ENCODE results near the gene PASD1. TPM values are rescaled to one million over a fixed set of nuclear protein-coding genes. Genes with fewer than 3 reads are reported as not detected.

PASD1 gene
- total RNA-seq, 1 experiment from 2014 or later = not detected

GRCh38 chrX:151698485-151698884 lies 135.0 kb downstream of the PASD1 start:
- CTCF ChIA-PET = interaction anchor here (1.1 kb wide), 1 partner anchor 16 kb away, joined by 3 read pairs; no protein-coding TSS in a partner anchor
- H3K27ac Mint-ChIP-seq (ENCODE audit: low read depth, unreplicated experiment) = no peak overlapping the region
- POLR2A ChIA-PET = no interaction called here
- H3K36me3 Mint-ChIP-seq (ENCODE audit: insufficient read depth, unreplicated experiment) = peaks cover 6% of the 10 kb centered on the region
- no peak for TF ChIP-seq CTCF (IDR thresholded peaks at IDR 0.05; ENCODE audit: unreplicated experiment)
- no TSS peak for BruUV-seq (replicated peaks)
- H3K9me3 Mint-ChIP-seq (ENCODE audit: unreplicated experiment) = no peaks in the 10 kb centered on the region
- DNase-seq (ENCODE audit: unreplicated experiment) = no peak
- H3K27me3 Mint-ChIP-seq (ENCODE audit: insufficient read depth, unreplicated experiment) = no peaks in the 10 kb centered on the region
- H3K4me3 Mint-ChIP-seq (ENCODE audit: unreplicated experiment) = no peak overlapping the region
- intact Hi-C loops (cut with micrococcal nuclease) = no loop called here
- no peaks in the 10 kb centered on the region for H3K4me1 Mint-ChIP-seq (ENCODE audit: insufficient read depth, unreplicated experiment)

GRCh38 chrX:151699746-151700145 lies 136.3 kb downstream of the PASD1 start:
- no peak overlapping the region for H3K27ac Mint-ChIP-seq (ENCODE audit: low read depth, unreplicated experiment)
- BruUV-seq (replicated peaks) = no TSS peak
- intact Hi-C loops (cut with micrococcal nuclease) = no loop called here
- no peak for TF ChIP-seq CTCF (IDR thresholded peaks at IDR 0.05; ENCODE audit: unreplicated experiment)
- no peaks in the 10 kb centered on the region for H3K27me3 Mint-ChIP-seq (ENCODE audit: insufficient read depth, unreplicated experiment)
- peaks cover 6% of the 10 kb centered on the region for H3K36me3 Mint-ChIP-seq (ENCODE audit: insufficient read depth, unreplicated experiment)
- H3K4me3 Mint-ChIP-seq (ENCODE audit: unreplicated experiment) = no peak overlapping the region
- no peak for DNase-seq (ENCODE audit: unreplicated experiment)
- no peaks in the 10 kb centered on the region for H3K4me1 Mint-ChIP-seq (ENCODE audit: insufficient read depth, unreplicated experiment)
- ChIA-PET CTCF (no interaction called here), POLR2A (no interaction called here)
- no peaks in the 10 kb centered on the region for H3K9me3 Mint-ChIP-seq (ENCODE audit: unreplicated experiment)

DNA sequence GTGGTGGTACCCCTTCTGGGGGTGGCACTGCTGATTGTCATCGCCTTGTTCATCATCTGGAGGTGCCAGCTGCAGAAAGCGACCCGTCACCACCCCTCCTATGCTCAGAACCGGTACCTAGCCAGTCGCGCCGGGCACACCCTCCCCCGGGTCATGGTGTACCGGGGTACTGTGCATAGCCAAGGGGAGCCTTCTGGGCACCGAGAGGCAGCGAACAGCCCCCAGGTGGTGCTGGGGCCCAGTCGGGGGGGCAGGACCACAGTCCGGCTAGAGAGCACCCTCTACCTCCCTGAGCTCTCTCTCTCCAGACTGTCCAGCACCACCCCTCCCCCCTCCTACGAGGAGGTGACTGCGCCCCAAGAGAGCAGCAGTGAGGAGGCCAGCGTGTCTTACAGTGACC lies 137.1 kb downstream of the PASD1 start:
- no peak for DNase-seq (ENCODE audit: unreplicated experiment)
- BruUV-seq (replicated peaks) = no TSS peak
- intact Hi-C loops (cut with micrococcal nuclease) = no loop called here
- ChIA-PET CTCF (no interaction called here), POLR2A (no interaction called here)
- no peaks in the 10 kb centered on the region for H3K9me3 Mint-ChIP-seq (ENCODE audit: unreplicated experiment)
- peaks cover 6% of the 10 kb centered on the region for H3K36me3 Mint-ChIP-seq (ENCODE audit: insufficient read depth, unreplicated experiment)
- H3K4me1 Mint-ChIP-seq (ENCODE audit: insufficient read depth, unreplicated experiment) = no peaks in the 10 kb centered on the region
- no peak overlapping the region for H3K4me3 Mint-ChIP-seq (ENCODE audit: unreplicated experiment)
- H3K27me3 Mint-ChIP-seq (ENCODE audit: insufficient read depth, unreplicated experiment) = no peaks in the 10 kb centered on the region
- TF ChIP-seq CTCF (IDR thresholded peaks at IDR 0.05; ENCODE audit: unreplicated experiment) = no peak
- no peak overlapping the region for H3K27ac Mint-ChIP-seq (ENCODE audit: low read depth, unreplicated experiment)

GRCh38 chrX:151701071-151701470 lies 137.6 kb downstream of the PASD1 start:
- no peak for TF ChIP-seq CTCF (IDR thresholded peaks at IDR 0.05; ENCODE audit: unreplicated experiment)
- CTCF ChIA-PET = no interaction called here
- Mint-ChIP-seq H3K9me3 (ENCODE audit: unreplicated experiment) (no peaks in the 10 kb centered on the region), H3K4me1 (ENCODE audit: insufficient read depth, unreplicated experiment) (no peaks in the 10 kb centered on the region), H3K27ac (ENCODE audit: low read depth, unreplicated experiment) (no peak overlapping the region), H3K36me3 (ENCODE audit: insufficient read depth, unreplicated experiment) (peaks cover 6% of the 10 kb centered on the region), H3K27me3 (ENCODE audit: insufficient read depth, unreplicated experiment) (no peaks in the 10 kb centered on the region), H3K4me3 (ENCODE audit: unreplicated experiment) (no peak overlapping the region)
- POLR2A ChIA-PET = no interaction called here
- intact Hi-C loops (cut with micrococcal nuclease) = no loop called here
- DNase-seq (ENCODE audit: unreplicated experiment) = no peak
- BruUV-seq (replicated peaks) = no TSS peak

All from MCF 10A (cell line).